Measurements from ENCODE around the gene NR1H2.

NR1H2 gene

DNA sequence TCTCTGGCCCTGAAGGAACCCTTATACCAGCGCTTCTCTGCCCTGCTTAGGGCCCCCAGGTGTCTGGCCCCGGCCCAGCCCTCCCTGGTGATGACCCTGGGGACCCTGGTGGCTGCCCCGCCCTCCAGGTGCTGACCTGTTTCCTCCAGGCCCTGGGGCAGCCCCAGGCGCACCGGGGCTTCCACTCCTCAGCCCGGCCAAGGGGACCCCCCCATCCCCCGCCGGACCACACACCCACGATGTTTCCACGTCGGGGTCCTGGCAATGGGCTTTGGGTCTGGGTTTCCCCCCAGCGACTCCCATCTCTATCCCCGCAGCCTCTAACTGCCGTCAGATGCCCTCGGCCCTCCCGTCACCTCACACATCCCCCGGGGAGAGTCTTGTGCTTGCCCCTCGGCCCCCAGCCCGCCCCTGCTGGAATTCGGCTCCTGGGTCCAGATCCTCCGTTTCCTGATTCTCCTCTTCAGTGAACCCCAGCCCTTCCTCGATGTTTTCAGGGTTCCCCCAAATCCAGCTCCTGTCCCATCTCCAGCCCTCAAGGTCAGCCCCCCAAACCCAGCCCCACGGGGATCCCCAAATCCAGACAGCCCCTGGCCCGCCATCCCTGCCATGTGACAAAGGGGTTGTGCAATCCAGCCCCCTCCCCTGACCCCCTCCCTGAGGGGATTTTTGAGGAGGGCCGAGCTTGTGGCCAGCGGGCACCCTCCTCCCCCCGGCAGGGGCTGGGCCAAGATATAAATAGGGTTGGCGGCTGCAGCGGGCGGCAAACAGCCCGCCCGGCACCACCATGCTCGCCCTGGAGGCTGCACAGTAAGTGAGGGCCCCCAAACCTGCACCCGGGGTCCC, 42.1 kb downstream of the NR1H2 start, which contains the start of gene SPIB:
TSS of gene SPIB (plus strand) at position 763 of the 846 bp plus-strand sequence. CDS start at position 788, 25 bp downstream.
- TF ChIP-seq TAF1 (IDR thresholded peaks at IDR 0.05; ENCODE audit: borderline replicate concordance, insufficient read depth, low read length), result no peak
- TF ChIP-seq, protein P1, sequence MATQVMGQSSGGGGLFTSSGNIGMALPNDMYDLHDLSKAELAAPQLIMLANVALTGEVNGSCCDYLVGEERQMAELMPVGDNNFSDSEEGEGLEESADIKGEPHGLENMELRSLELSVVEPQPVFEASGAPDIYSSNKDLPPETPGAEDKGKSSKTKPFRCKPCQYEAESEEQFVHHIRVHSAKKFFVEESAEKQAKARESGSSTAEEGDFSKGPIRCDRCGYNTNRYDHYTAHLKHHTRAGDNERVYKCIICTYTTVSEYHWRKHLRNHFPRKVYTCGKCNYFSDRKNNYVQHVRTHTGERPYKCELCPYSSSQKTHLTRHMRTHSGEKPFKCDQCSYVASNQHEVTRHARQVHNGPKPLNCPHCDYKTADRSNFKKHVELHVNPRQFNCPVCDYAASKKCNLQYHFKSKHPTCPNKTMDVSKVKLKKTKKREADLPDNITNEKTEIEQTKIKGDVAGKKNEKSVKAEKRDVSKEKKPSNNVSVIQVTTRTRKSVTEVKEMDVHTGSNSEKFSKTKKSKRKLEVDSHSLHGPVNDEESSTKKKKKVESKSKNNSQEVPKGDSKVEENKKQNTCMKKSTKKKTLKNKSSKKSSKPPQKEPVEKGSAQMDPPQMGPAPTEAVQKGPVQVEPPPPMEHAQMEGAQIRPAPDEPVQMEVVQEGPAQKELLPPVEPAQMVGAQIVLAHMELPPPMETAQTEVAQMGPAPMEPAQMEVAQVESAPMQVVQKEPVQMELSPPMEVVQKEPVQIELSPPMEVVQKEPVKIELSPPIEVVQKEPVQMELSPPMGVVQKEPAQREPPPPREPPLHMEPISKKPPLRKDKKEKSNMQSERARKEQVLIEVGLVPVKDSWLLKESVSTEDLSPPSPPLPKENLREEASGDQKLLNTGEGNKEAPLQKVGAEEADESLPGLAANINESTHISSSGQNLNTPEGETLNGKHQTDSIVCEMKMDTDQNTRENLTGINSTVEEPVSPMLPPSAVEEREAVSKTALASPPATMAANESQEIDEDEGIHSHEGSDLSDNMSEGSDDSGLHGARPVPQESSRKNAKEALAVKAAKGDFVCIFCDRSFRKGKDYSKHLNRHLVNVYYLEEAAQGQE (IDR thresholded peaks at IDR 0.05; ENCODE audit: insufficient read depth in 1 of 2, low read depth in 2 of 2, low read length in 2 of 2), result no peak
- no peak for TF ChIP-seq SIN3A (IDR thresholded peaks at IDR 0.05; ENCODE audit: borderline replicate concordance, insufficient read depth, low read length)
- TF ChIP-seq FOXP2 (optimal IDR thresholded peaks at IDR 0.05; ENCODE audit: borderline replicate concordance, extremely low read depth, extremely low read length, insufficient read depth), result no peak
- TF ChIP-seq POLR2AphosphoS5 (IDR thresholded peaks at IDR 0.05; ENCODE audit: low read depth, low read length), result no peak

DNA sequence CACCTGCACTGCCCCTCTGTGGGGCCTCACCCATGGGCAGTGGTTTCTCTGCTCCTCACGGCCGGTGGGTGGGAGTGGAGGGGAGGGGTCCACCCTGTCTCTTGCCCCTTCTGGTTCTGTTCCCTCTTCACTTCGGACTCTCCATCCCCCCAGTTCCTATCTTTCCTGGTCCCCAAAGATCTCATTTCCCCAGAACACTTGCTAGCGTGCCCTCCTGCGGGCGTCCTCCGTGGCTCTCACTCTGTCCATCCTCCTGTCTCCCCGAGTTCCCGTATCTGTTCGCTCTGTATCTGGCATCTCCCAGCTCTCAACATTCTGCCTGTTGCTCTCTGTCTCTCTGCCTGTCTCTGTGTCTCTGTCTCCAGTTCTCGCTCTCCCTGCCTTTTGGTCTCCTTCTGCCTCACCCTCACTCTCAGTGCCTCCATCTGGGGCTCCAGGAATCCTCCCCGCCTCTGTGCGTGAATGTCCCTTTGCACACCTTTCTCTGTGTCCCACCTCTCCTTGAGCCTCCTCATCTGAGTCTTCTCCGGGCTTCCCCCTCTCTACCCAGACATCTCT, 42.8 kb downstream of the NR1H2 start:
- TF ChIP-seq, protein P1 (IDR thresholded peaks at IDR 0.05; ENCODE audit: insufficient read depth in 1 of 2, low read depth in 2 of 2, low read length in 2 of 2), result no peak
- TF ChIP-seq SIN3A (IDR thresholded peaks at IDR 0.05; ENCODE audit: borderline replicate concordance, insufficient read depth, low read length), result no peak
- TF ChIP-seq POLR2AphosphoS5 (IDR thresholded peaks at IDR 0.05; ENCODE audit: low read depth, low read length), result no peak
- no peak for TF ChIP-seq FOXP2 (optimal IDR thresholded peaks at IDR 0.05; ENCODE audit: borderline replicate concordance, extremely low read depth, extremely low read length, insufficient read depth)
- TF ChIP-seq TAF1 (IDR thresholded peaks at IDR 0.05; ENCODE audit: borderline replicate concordance, insufficient read depth, low read length), result no peak

DNA sequence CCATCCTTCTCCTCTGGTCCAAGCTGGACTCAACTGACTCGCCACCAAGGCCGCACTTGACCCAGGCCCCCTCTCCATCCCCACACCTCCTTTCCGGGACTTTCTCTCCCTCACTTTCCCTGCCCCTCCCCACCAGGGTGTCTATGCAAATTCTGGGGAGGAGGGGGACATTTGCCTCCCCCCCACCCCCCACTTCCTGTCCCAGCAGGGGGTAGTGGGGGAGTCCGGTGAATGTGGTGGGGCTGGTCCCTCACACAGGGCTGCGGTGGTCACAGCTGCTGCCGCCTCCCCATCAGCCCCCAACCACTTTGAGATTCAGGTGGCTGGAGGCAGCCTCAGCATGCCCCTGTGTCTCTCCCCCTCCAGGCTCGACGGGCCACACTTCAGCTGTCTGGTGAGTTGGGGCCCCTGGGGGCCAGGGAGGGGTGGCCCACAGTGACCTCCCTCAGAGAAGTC, 43.4 kb downstream of the NR1H2 start:
- TF ChIP-seq SIN3A (IDR thresholded peaks at IDR 0.05; ENCODE audit: borderline replicate concordance, insufficient read depth, low read length), result no peak
- no peak for TF ChIP-seq TAF1 (IDR thresholded peaks at IDR 0.05; ENCODE audit: borderline replicate concordance, insufficient read depth, low read length)
- TF ChIP-seq, protein P1 (IDR thresholded peaks at IDR 0.05; ENCODE audit: insufficient read depth in 1 of 2, low read depth in 2 of 2, low read length in 2 of 2), result no peak
- no peak for TF ChIP-seq FOXP2 (optimal IDR thresholded peaks at IDR 0.05; ENCODE audit: borderline replicate concordance, extremely low read depth, extremely low read length, insufficient read depth)
- no peak for TF ChIP-seq POLR2AphosphoS5 (IDR thresholded peaks at IDR 0.05; ENCODE audit: low read depth, low read length)

DNA sequence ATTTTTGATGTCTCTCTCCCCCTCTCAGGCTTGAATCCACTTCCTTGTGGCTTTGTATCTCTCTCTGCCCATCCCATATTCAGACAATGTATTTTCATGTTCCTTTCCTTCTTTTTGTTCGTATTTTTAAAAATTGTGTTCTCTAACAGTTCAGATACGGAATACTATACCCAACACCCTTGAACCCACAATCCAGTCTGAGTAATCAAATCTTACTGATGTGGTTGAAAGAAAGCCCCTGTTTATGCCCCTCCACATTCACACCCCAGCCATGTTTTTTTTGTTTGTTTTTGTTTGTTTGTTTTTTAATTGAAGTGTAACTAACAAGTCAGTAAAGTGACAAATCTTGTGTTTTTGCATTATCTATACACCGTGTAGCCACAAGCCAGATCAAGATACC, 43.9 kb downstream of the NR1H2 start:
- TF ChIP-seq, protein P1 (IDR thresholded peaks at IDR 0.05; ENCODE audit: insufficient read depth in 1 of 2, low read depth in 2 of 2, low read length in 2 of 2), result no peak
- no peak for TF ChIP-seq TAF1 (IDR thresholded peaks at IDR 0.05; ENCODE audit: borderline replicate concordance, insufficient read depth, low read length)
- no peak for TF ChIP-seq SIN3A (IDR thresholded peaks at IDR 0.05; ENCODE audit: borderline replicate concordance, insufficient read depth, low read length)
- no peak for TF ChIP-seq POLR2AphosphoS5 (IDR thresholded peaks at IDR 0.05; ENCODE audit: low read depth, low read length)
- no peak for TF ChIP-seq FOXP2 (optimal IDR thresholded peaks at IDR 0.05; ENCODE audit: borderline replicate concordance, extremely low read depth, extremely low read length, insufficient read depth)

Data from PFSK-1 (cell line).